Bronchial epithelial cell (primary cell): Measurements from ENCODE around the gene ATAD2B. TPM values are rescaled to one million over a fixed set of nuclear protein-coding genes. Genes with fewer than 3 reads are reported as not detected.

Experiments used
- DNase-seq: peaks from one replicate; pipeline ENCODE4 v3.0.0-alpha.2; 2010; ENCODE audit warnings: low read depth
- FAIRE-seq: peaks from 2 replicates; lab custom pipeline; 2011; peaks lifted over from hg19 to GRCh38; lab: Jason Lieb, UNC
- H3K27me3 ChIP-seq: 2 replicates; pipeline ENCODE4 v1.5.1; 2011; ENCODE audit warnings: low read length; ENCODE audit not compliant: control insufficient read depth, insufficient read depth
- H3K36me3 ChIP-seq: 2 replicates; pipeline ENCODE4 v1.5.1; 2011; ENCODE audit warnings: low read length; ENCODE audit not compliant: control insufficient read depth, insufficient read depth
- H3K4me3 ChIP-seq: 2 replicates; pipeline ENCODE4 v1.5.1; 2011; ENCODE audit warnings: mild to moderate bottlenecking, low read depth, low read length, control low read depth
- total RNA-seq: library from RNA; depleted of rRNA; stranded (reverse); fragments of >200 nt; gene quantifications from 2 replicates; pipeline ENCODE4 v1.2.1, GENCODE V29; 2014
- TF ChIP-seq, protein P1 (sequence below): IDR thresholded peaks from 2 replicates; pipeline ENCODE4 v1.5.1; 2011; ENCODE audit warnings: mild to moderate bottlenecking, moderate library complexity, low read length, control low read depth, inconsistent platforms; ENCODE audit not compliant: insufficient read depth, severe bottlenecking

The ATAD2B gene
- total RNA-seq, 1 donor from 2014 or later = 8.7 TPM

DNA sequence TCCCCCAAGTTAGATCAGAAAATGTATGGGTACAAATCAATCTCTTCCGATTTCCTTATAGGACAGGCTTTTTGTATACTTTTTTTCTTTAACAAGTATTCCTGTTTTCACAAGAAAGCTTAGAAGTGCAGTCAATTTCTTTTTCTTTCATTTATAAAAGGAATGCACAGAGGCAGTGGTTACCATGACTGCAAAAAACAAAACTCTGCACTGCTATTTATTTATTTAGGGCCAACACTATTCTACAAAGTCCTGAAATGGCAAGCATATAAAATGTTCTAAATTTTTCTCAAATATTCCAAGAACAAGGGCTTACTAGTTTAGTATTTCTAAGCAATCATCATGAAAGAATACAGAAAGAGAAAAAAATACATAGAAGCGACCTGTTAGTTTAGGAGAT lies 22.2 kb downstream of the ATAD2B start:
- TF ChIP-seq, protein P1, sequence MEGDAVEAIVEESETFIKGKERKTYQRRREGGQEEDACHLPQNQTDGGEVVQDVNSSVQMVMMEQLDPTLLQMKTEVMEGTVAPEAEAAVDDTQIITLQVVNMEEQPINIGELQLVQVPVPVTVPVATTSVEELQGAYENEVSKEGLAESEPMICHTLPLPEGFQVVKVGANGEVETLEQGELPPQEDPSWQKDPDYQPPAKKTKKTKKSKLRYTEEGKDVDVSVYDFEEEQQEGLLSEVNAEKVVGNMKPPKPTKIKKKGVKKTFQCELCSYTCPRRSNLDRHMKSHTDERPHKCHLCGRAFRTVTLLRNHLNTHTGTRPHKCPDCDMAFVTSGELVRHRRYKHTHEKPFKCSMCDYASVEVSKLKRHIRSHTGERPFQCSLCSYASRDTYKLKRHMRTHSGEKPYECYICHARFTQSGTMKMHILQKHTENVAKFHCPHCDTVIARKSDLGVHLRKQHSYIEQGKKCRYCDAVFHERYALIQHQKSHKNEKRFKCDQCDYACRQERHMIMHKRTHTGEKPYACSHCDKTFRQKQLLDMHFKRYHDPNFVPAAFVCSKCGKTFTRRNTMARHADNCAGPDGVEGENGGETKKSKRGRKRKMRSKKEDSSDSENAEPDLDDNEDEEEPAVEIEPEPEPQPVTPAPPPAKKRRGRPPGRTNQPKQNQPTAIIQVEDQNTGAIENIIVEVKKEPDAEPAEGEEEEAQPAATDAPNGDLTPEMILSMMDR = no peak

DNA sequence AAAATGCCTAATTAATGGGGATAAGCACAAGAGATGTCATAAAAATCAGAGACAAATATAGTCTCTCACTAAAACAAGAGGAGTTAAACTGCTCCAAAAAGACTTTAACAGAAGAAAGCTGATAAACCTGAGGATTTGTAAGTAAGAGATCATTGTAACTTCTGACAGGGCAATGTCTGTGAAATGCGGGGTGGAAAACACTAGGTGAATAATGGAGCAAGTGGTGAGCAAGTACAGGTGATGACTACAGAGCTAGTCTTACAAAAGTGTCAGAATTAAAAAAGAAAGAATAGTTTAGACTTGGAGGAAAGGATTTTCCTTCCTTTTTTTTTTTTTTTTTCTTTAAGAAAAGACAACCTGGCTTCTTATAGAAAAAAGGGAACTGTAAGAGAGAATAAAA lies 22.7 kb downstream of the ATAD2B start:
- FAIRE-seq (no peak), DNase-seq (peak; percentile 29)
- no peaks in the 10 kb centered on the region for H3K36me3 ChIP-seq
- H3K27me3 ChIP-seq = no peaks in the 10 kb centered on the region
- TF ChIP-seq, protein P1 = no peak
- no peak overlapping the region for H3K4me3 ChIP-seq

More for the DNA sequence above, 22.2 kb downstream of the ATAD2B start:
- no peaks in the 10 kb centered on the region for H3K36me3 ChIP-seq
- H3K4me3 ChIP-seq = no peak overlapping the region
- DNase-seq (no peak), FAIRE-seq (no peak)
- H3K27me3 ChIP-seq = no peaks in the 10 kb centered on the region

DNA sequence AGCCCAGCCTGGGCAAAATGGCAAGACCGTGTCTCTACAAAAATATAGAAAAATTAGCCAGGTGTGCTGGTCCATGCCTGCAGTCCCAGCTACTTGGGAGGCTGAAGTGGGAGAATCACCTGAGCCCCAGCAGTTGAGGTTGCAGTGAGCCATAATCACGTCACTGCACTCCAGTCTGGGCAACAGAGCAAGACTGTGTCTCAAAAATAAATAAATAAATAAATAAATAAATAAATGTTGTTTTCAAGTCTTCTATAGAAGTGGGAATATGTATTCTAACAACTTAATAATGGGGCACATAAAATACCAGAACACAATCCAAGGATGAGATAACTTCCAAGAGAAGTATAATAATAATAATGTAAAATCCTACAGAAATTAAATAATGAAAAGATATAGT lies 23.9 kb downstream of the ATAD2B start:
- TF ChIP-seq, protein P1 = no peak
- no peak overlapping the region for H3K4me3 ChIP-seq
- no peaks in the 10 kb centered on the region for H3K27me3 ChIP-seq
- FAIRE-seq = no peak
- no peaks in the 10 kb centered on the region for H3K36me3 ChIP-seq
- DNase-seq = no peak

DNA sequence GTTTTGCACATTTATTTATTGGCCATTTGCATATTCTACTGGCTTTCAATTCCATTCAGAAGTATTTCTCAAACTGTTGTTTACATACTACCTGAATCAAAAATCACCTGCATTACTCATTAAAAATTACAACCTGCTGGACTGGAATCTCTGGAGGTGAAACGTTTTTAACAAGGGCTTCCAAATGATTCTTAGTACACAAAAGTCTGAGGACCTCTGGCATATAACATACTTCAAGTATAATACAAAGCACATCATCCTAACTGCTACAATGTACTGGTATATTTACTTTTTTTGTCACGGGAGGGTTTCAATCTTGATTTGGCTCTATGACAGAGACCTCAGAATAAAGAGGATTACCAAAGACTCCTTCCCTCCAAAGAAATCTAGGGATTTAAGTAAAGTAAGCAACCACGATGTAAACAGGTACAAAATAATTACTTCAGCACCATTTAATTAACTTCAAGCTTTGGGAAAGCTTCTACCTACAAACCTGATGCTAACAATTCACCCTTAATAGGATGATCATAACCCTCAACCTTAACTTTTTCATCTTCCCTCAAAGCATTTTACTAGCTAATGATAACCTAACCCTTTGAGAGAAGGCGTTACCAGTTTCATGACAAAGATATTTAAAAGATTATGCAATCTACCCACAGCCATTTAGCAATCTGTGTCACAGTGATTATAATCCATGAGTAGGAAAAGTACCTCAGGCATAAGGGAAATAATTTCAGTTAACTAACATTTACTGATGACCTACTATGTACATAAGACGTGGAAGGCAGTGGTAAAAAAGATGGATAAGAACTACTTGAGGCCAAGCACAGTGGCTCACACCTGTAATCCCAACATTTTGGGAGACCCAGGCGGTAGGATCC lies 24.7 kb downstream of the ATAD2B start:
- DNase-seq (peak; percentile 93), FAIRE-seq (no peak)
- no peaks in the 10 kb centered on the region for H3K27me3 ChIP-seq
- no peak overlapping the region for H3K4me3 ChIP-seq
- H3K36me3 ChIP-seq = no peaks in the 10 kb centered on the region
- TF ChIP-seq, protein P1 = no peak

DNA sequence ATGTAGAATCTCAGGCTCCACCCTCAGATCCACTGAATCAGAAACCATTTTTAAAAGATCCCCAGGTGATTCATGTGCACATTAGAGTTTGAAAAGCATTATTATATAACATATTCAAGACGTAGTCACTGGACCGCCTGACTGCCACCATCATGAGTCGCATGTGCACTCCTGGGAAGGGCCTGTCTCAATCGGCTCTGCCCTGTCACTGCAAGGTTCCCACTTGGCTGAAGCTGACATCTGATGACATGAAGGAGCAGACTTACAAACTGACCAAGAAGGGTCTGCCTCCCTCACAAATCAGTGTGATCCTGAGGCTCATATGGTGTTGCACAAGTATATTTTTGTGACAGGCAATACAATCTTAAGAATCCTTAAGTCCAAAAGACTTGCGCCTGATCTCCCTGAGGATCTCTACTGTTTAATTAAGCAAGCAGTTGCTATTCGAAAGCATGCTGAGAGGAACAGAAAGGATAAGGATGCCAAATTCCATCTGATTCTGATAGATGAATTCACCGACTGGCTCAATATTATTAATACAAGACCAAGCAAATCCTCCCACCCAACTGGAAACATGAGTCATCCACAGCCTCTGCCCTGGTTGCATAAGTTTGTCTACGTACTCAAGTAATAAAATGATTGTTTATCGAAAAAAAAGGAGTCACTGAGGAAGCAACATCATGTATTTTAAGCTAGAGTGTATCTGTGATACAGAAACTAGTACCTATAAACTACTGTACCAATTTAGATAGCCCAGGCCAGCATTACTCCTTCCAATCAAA lies 26.2 kb downstream of the ATAD2B start:
- FAIRE-seq (no peak), DNase-seq (peak; percentile 93)
- no peaks in the 10 kb centered on the region for H3K36me3 ChIP-seq
- H3K4me3 ChIP-seq = no peak overlapping the region
- no peaks in the 10 kb centered on the region for H3K27me3 ChIP-seq
- TF ChIP-seq, protein P1 = no peak
